HTR-8/SVneo (cell line): ENCODE results near the gene CASP6.
"Not testable (repeated sequence)": the region's sequence is repeated elsewhere in the genome, so short reads cannot be mapped to it uniquely, and the experiment has no call there.

ENCODE experiments used
- DNase-seq: peaks from one replicate; pipeline ENCODE4 v3.0.0; 2011; ENCODE audit warnings: low spot score, mixed read lengths; ENCODE audit not compliant: insufficient read length
- FAIRE-seq: peaks from 2 replicates; lab custom pipeline; 2011; peaks lifted over from hg19 to GRCh38; lab: Jason Lieb, UNC

Gene CASP6

GRCh38 chr4:109722357-109722756 is 19.1 kb upstream of the CASP6 start:
- FAIRE-seq (peak; percentile 20), DNase-seq (no peak)

GRCh38 chr4:109721033-109721432 is 17.8 kb upstream of the CASP6 start:
- DNase-seq = peak; percentile 45
- FAIRE-seq = no peak

- DNase-seq (no peak), FAIRE-seq (no peak)
Measured at GRCh38 chr4:109719604-109720003, 16.4 kb upstream of the CASP6 start.

GRCh38 chr4:109718759-109719158 is 15.5 kb upstream of the CASP6 start:
- DNase-seq (no peak), FAIRE-seq (no peak)

- DNase-seq = no peak
- FAIRE-seq = no peak
Measured at GRCh38 chr4:109713500-109713899, 10.3 kb upstream of the CASP6 start.

- DNase-seq (no peak), FAIRE-seq (no peak)
Measured at GRCh38 chr4:109708990-109709389, 5.7 kb upstream of the CASP6 start.

GRCh38 chr4:109708435-109708834 is 5.2 kb upstream of the CASP6 start:
- FAIRE-seq (no peak), DNase-seq (no peak)

GRCh38 chr4:109703664-109704361 is 568 bp upstream of the CASP6 start:
- DNase-seq = no peak
- no peak for FAIRE-seq

- DNase-seq (no peak), FAIRE-seq (no peak)
Measured at GRCh38 chr4:109701566-109702410, 1.5 kb downstream of the CASP6 start.

- FAIRE-seq (no peak), DNase-seq (no peak)
Measured at GRCh38 chr4:109699553-109700225, 3.6 kb downstream of the CASP6 start.

- peak; percentile 36 for FAIRE-seq
Measured at GRCh38 chr4:109698656-109699055, 4.6 kb downstream of the CASP6 start.

GRCh38 chr4:109691411-109691920 is 11.8 kb downstream of the CASP6 start:
- FAIRE-seq = no peak
- DNase-seq = no peak

More at GRCh38 chr4:109698656-109699055, 4.6 kb downstream of the CASP6 start:
- DNase-seq = no peak

GRCh38 chr4:109690690-109691410 is 12.4 kb downstream of the CASP6 start:
- DNase-seq (no peak), FAIRE-seq (peak; percentile 20)

GRCh38 chr4:109684727-109685126 is 18.5 kb downstream of the CASP6 start:
- FAIRE-seq (no peak), DNase-seq (no peak)

- DNase-seq (no peak), FAIRE-seq (no peak)
Measured at GRCh38 chr4:109683621-109684253, 19.5 kb downstream of the CASP6 start.

GRCh38 chr4:109682875-109683274 is 20.4 kb downstream of the CASP6 start:
- no peak for FAIRE-seq
- no peak for DNase-seq

GRCh38 chr4:109678925-109679324 is 24.3 kb downstream of the CASP6 start:
- not testable (repeated sequence) for DNase-seq, FAIRE-seq

GRCh38 chr4:109678472-109678871 is 24.8 kb downstream of the CASP6 start:
- DNase-seq, FAIRE-seq: not testable (repeated sequence)

GRCh38 chr4:109676886-109677285 is 26.4 kb downstream of the CASP6 start:
- no peak for DNase-seq
- FAIRE-seq = no peak

GRCh38 chr4:109675843-109676242 is 27.4 kb downstream of the CASP6 start:
- no peak for DNase-seq
- no peak for FAIRE-seq
